ENCODE data around the gene DOK5. TPM values are rescaled to one million over a fixed set of nuclear protein-coding genes. Genes with fewer than 3 reads are reported as not detected.

The DOK5 gene
- total and polyA plus RNA-seq, 10 of the 15 experiments (the other 5 are each of a cell fraction or from before 2014, with no cell fraction given): 0.03 TPM; not detected in 9

GRCh38 chr20:54587408-54587807, 112.0 kb downstream of the DOK5 start:
- ChIA-PET SMC1A (ENCODE audit: uncharacterized antibody, unreplicated experiment) (no interaction called here), RAD21 (ENCODE audit: unreplicated experiment) (no interaction called here), POLR2A (no interaction called here), CTCF (no interaction called here)
- Histone ChIP-seq H3K79me2 (ENCODE audit: control insufficient read depth, insufficient read depth, low read length) (no peaks in the 10 kb centered on the region), H3K27ac (ENCODE audit: control insufficient read depth, insufficient read depth) (no peak overlapping the region), H2AFZ (ENCODE audit: control insufficient read depth, low read depth, low read length) (no peak overlapping the region), H3K36me3 (ENCODE audit: control insufficient read depth in 2 of 2, insufficient read depth in 2 of 2, low read length in 1 of 2) (no peaks in the 10 kb centered on the region), H3K4me2 (ENCODE audit: control insufficient read depth, insufficient read depth) (no peak overlapping the region), H3K9ac (ENCODE audit: control insufficient read depth, insufficient read depth, low read length) (no peak overlapping the region), H3K27me3 (replicated peaks in 1 of 2; ENCODE audit: control insufficient read depth in 2 of 2, insufficient read depth in 2 of 2, low read length in 1 of 2) (no peaks in the 10 kb centered on the region), H4K20me1 (ENCODE audit: control insufficient read depth, insufficient read depth) (no peaks in the 10 kb centered on the region), H3K4me3 (no peak overlapping the region), H3K4me1 (ENCODE audit: control insufficient read depth, insufficient read depth, low read length) (no peaks in the 10 kb centered on the region), H3K9me3 (replicated peaks; ENCODE audit: control insufficient read depth, insufficient read depth, low read length) (no peaks in the 10 kb centered on the region)
- FAIRE-seq (no peak), DNase-seq (ENCODE audit: low read depth, low spot score) (no peak), ATAC-seq (no peak)
- intact Hi-C loops (cut with micrococcal nuclease; ENCODE audit: unreplicated experiment) (no loop called here), in situ Hi-C loops (cut with MboI) (no loop called here)
- 53% methylated on average over 6 of the region's 6 CpGs for WGBS (ENCODE audit: insufficient coverage, insufficient replicate concordance, low lambda C conversion rate, missing lambda C conversion rate)
- BruUV-seq (replicated peaks): no TSS peak
- TF ChIP-seq ZNF217 (IDR thresholded peaks at IDR 0.05) (no peak), MXI1 (IDR thresholded peaks at IDR 0.05; ENCODE audit: low read depth, low read length) (no peak), MEF2B (IDR thresholded peaks at IDR 0.05; ENCODE audit: partially characterized antibody, poor library complexity, severe bottlenecking) (no peak), ESRRA (IDR thresholded peaks at IDR 0.05; ENCODE audit: low read length) (no peak), YY1 (IDR thresholded peaks at IDR 0.05; ENCODE audit: low read depth, low read length) (no peak), RAD21 (IDR thresholded peaks at IDR 0.05; ENCODE audit: insufficient read depth, low read depth, low read length) (no peak), EZH2 (IDR thresholded peaks at IDR 0.05; ENCODE audit: borderline replicate concordance, control insufficient read depth, low read depth, low read length) (no peak), STAT3 (IDR thresholded peaks at IDR 0.05; ENCODE audit: low read depth, low read length) (no peak), ZBTB4 (CRISPR knock-in tag; IDR thresholded peaks at IDR 0.05) (no peak), JUNB (IDR thresholded peaks at IDR 0.05) (no peak), KAT2A (conservative IDR thresholded peaks at IDR 0.05; ENCODE audit: control insufficient read depth, low read depth, low read length) (no peak), RCOR1 (conservative IDR thresholded peaks at IDR 0.05; ENCODE audit: low read depth, low read length) (no peak), SUZ12 (IDR thresholded peaks at IDR 0.05; ENCODE audit: unreplicated experiment) (no peak), NFIC (IDR thresholded peaks at IDR 0.05; ENCODE audit: low read depth, low read length) (no peak), E2F8 (IDR thresholded peaks at IDR 0.05; ENCODE audit: low read depth, partially characterized antibody) (no peak), REST (IDR thresholded peaks at IDR 0.05; ENCODE audit: low read depth, low read length) (no peak), SMAD5 (IDR thresholded peaks at IDR 0.05; ENCODE audit: low read depth) (no peak)
